GM21723 (cell line): ENCODE measurements around the gene CATSPER3.

Experiments
- ATAC-seq: cut with Tn5 transposase; IDR thresholded peaks from one replicate; pipeline ENCODE4 v1.9.1; 2021; ENCODE audit warnings: mild to moderate bottlenecking, moderate library complexity; ENCODE audit not compliant: unreplicated experiment

CATSPER3 gene

DNA sequence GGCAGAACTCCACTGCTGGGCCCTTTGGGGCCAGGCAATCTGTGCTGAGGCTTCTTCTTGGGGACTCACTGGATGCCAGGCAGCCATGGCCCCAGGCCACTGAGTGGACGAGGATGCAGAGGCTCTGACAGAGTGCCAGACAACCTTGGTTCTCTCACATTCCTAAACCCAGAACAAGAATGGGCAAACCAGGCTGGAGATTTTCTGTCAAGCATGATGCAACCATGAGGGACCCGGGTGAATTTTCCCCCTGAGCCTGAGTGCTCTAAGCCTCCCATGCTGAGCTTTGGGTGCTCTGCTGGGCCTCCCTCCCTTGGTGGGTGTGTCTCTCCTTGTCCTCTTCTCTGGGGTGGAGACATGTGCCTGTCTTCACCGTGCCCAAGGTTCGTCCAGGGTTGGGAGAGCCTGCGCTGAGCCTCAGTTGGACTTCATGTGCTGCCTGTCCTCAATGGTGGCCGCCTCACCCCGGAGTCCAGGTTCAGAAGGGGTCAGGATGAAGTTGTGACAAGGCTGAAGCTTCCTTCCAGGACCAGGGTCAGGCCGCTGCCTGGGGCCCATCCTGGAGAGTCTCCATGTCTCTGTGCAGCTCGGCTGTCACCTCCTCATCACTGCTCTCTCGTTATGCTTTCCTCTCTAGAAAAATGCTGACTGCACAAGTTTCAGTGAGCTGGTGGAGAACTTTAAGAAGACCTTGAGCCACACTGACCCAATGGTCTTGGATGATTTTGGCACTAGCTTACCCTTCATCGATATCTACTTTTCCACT, 42.2 kb downstream of the CATSPER3 start:
- no peak for ATAC-seq

GRCh38 chr5:135010502-135011354, 43.0 kb downstream of the CATSPER3 start:
- ATAC-seq = no peak

- no peak for ATAC-seq
Measured at GRCh38 chr5:135011355-135012032, 43.8 kb downstream of the CATSPER3 start.

DNA sequence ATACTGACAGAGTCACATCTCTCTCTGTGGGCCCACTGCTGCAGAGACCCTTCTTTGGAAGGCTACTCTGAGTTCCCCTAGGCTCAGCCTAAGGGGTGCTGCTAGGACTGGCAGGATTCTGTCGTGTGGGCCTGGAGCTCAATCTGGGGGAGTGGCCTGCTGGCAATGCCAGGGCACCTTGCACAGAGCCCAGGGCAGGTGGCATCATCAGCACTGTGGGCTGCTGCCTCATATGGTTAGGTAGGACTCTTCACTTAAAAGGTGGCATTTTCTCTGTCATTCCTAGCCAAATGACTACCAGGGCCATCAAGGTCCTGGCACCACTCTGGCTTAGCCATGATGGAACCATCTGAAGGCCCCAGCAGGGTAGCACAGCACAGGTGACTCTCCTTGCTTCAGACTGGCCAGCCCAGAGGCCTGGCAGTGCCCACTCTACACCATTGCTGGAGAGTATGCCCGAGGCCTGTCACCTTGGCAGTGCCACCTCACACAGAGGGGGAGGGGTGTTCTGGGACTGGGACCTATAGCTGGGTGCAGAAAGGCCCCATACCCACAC, 44.4 kb downstream of the CATSPER3 start:
- ATAC-seq = no peak

DNA sequence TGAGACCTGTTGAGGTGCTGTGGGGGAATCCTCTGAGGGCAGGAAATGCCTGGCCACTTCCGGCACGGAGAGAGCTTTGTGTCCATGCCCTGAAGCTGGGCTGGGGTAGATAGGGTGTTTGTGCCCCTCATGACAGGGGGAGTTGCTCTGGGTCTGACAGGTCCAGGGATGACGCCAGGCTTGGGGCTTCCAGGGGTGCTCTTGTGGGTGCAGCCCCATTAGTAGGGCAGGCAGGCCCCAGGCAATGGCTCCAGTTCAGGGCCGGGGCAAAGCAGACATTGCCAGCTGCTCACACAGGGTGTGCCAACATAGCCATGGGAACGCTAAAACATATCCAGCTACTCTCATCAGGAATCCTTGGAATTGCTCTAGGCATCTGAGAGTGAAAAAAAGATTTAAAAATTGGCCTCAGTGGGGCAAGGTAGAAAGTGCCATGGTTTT, 45.3 kb downstream of the CATSPER3 start:
- no peak for ATAC-seq

- no peak for ATAC-seq
Measured at GRCh38 chr5:135013445-135013844, 45.7 kb downstream of the CATSPER3 start.

GRCh38 chr5:135013947-135014570, 46.4 kb downstream of the CATSPER3 start:
- no peak for ATAC-seq

DNA sequence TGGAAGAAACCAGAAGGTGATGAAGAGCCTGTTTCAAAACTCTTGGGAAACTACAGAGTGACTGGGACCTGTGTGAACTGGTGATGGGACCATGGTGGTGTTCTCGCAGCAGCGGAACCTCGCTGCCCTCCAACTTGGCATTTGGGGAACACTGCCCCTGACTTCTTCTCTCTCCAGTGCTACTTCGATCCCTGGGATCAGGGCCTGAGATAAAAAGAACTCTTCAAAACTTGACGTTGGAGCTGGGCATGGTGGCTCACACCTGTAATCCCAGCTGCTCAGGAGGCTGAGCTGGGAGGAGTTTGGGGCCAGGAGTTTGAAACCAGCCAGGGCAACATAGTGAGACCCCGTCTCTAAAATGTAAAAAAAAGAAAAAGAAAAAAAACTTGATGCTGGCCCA, 48.2 kb downstream of the CATSPER3 start:
- no peak for ATAC-seq

DNA sequence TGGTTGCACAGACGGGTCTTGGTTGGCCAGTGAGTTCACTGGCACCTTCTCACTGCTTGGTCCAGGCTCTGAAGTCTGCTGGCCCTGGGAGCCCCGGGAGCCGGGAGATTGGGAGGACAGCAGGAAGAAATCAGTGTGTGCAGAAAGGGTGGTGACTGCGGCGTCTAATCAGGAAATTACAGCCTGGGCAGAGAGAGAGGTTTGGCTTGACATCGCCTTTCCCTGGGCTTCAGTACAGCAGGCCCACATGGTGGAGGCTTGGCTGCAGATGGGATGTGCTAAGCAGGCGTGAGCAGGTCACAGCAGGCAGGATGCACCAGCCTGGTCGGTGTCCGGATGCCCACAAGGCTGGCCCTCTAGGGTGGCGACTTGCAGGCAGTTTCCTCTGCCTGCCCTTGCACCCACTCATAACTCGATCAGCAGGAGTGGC, 49.2 kb downstream of the CATSPER3 start:
- no peak for ATAC-seq

DNA sequence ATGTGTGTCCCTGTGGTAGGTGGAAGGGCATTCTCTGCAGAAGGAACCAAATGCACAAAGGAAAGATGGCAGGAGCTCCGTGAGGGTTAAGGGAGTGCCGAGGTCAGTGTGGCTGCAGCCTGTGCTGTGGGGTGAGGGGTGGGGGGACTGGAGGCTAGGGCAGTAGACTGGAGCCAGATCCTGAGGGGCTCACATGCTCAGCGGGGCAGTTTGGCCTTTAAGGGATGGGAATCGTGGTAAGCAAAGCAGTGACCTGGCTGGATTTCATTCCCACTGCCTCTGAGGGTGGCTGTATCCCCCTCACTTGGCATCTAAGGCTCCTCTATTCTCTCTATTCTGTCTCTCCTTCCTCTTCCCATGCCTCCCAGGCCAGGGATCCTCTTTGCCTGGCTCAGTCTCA, 50.8 kb downstream of the CATSPER3 start:
- ATAC-seq = no peak

- ATAC-seq = no peak
Measured at GRCh38 chr5:135019314-135019713, 51.6 kb downstream of the CATSPER3 start.

- no peak for ATAC-seq
Measured at GRCh38 chr5:135020111-135020895, 52.6 kb downstream of the CATSPER3 start.

DNA sequence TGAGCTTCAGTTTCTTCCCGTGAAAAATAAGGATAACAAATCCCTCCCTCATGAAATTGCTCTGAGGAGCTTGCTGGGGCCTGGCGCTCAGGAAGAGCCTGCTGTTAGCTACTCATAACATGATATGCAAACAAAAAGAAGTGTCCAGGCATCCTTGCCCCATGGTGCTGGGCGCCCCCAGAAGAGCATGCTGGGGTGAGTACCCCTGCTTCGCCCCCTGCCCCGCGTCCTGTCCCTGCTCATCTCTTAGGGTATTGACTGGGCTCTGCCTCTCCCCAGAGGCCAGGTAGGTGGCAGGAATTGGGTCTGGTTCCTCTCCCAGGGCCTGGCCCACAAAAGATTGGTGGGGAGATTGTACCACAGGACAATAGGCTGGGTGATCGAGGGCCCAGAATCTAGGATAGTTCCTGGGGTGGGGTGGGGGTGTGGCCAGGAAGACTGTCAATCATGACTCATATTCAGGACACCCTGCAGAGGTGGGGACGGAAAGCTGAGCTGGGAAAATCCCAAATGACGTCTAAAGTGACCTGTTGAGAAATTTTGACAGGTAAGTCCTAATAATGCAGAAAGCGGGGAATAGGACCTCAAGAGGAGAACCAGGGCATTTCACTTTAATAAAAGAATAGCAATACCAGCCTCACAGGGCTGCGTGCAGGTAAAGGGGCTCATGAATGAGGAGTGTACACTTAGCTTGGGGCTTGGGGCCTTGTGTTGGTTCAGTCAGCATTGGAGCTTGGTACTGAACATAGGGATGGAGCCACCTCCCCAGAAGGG, 57.4 kb downstream of the CATSPER3 start:
- ATAC-seq = no peak

DNA sequence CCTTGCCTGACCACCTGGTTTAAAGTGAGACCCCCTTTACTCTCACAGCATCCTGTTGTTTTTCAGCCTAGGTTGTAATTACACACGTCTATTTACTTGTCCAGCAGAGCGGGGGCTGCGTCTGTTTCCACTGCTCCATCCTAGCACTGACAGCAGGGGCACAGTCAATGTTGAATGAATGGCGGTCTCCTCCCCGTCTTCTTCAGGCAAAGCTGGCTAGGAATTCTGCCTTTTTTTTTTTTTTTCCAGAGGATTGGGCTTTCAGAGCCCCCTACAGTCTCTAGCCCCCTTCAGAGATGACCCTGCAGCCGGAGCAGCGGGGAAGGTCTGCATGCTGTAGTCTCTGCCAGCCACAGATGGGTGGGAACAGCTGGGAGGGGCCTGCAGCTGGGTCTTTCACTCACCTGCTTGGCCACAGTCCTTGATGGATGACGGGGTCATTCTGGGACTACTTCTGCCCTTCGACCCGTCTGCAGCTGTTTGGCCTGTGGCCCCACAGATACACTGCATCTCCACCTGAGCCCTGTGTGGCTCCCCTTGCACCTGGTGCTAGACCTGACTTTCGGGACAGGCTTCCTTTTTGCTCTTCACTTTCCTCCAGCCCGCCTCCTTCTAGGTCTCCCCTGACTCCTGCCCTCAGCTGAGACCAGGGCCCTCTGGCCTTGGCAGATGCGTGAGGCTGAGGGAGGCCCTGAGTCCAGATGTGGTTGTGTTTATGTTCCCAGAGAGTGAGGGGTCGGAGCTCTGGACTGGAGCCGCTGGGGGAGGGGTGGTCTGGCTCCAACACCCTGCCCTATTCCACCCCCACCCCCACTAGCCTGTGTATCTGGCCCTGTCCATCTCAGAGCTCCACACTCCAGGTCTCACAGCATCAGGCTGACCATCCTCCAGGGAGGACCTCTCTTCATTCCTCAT, 58.3 kb downstream of the CATSPER3 start:
- ATAC-seq = no peak

DNA sequence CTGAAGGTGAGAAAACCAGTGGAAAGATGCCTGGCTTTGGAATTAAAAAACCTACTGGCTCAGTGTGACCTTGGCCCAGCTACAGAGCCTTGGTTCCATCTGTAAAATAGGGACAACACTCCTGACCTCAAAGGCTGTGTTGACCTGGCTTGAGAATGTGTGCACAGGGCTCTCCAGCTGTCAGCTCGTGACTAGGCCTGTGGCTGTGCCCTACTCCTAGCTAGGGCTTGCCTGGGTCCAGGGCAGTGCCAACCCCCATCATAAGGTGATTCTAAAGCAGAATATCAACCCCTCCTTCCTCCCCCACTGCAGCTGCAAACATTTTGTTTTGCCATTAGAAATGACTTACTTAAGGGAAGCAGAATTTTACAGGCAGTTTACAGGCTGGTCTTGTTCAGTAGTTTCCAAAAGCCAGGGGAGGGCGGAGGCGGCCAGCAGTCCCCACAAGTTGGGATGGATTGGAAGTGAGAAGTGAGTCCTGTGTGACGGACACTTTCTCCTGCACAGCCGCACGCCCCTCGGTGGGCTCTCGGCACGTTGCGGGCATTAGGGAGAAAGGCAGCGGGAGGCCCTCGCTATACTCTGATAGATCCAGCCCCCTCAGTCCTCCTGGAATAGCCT, 59.0 kb downstream of the CATSPER3 start:
- ATAC-seq = no peak

GRCh38 chr5:135027266-135027696, 59.6 kb downstream of the CATSPER3 start:
- no peak for ATAC-seq
